Cardiac muscle cell (in vitro differentiated cells and primary cell): ENCODE data around the gene C1QBP. TPM values are rescaled to one million over a fixed set of nuclear protein-coding genes. Genes with fewer than 3 reads are reported as not detected.

Experiments
- DNase-seq, 2 donors: peaks; one replicate each; pipeline versions ENCODE4 v3.0.0 to v3.0.0-alpha.2; 2010 to 2017; ENCODE audit warnings: low read depth in 1 of 2, low spot score in 1 of 2
- H3K27ac ChIP-seq: fragments of 200-600 bp; sonication (generic); 2 replicates; pipeline ENCODE4 v1.5.1; 2016
- H3K27me3 ChIP-seq: fragments of 200-600 bp; sonication (generic); 2 replicates; pipeline ENCODE4 v1.6.0; 2016; ENCODE audit warnings: control low read depth
- H3K36me3 ChIP-seq: fragments of 200-600 bp; sonication (generic); 2 replicates; pipeline ENCODE4 v1.5.1; 2016; ENCODE audit warnings: control low read depth
- H3K4me1 ChIP-seq: fragments of 200-600 bp; sonication (generic); 2 replicates; pipeline ENCODE4 v1.8.1; 2017; ENCODE audit warnings: low read depth, mild to moderate bottlenecking, mixed run types
- H3K4me3 ChIP-seq: fragments of 200-600 bp; sonication (generic); 2 replicates; pipeline ENCODE4 v1.5.1; 2016; ENCODE audit warnings: mild to moderate bottlenecking
- H3K9me3 ChIP-seq: fragments of 200-600 bp; sonication (generic); 2 replicates; pipeline ENCODE4 v1.5.1; 2017; ENCODE audit warnings: low read depth, mild to moderate bottlenecking, control low read depth
- polyA plus RNA-seq: library from polyadenylated mRNA; unstranded; fragments of >200 nt; fragmentation: Nextera tagmentation; extraction: Ambion mirVana; gene quantifications from 2 replicates; pipeline ENCODE4 v1.2.1, GENCODE V29; 2016
- total RNA-seq: library from RNA; depleted of rRNA; stranded (reverse); fragments of >200 nt; gene quantifications from 2 replicates; pipeline ENCODE4 v1.2.3, GENCODE V29; 2016
- TF ChIP-seq, protein P1 (sequence below): IDR thresholded peaks from 2 replicates; pipeline ENCODE4 v1.5.1; 2012; ENCODE audit warnings: low read depth, mild to moderate bottlenecking, low read length

Gene C1QBP
- total and polyA plus RNA-seq, 2 experiments from 2014 or later: 156 to 299 TPM

DNA sequence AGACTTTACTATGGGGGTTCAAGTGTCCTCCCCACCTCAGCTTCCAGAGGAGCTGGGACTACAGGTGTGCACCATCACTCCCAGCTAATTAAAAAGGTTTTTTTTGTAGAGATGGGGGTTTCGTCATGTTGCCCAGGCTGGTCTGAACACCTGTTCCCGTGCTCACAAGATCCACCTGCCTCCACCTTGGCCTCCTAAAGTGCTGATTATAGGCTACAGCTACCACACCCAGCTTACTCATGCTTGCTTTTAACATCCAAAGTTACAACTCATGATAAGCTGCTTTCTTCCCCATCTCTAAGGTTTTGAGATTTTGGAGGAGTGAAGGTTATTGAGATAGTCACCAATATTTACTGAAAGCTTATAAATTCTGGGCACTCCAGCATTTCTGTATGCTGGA is 22.1 kb downstream of the C1QBP start:
- peaks cover 49% of the 10 kb centered on the region for H3K36me3 ChIP-seq
- no peaks in the 10 kb centered on the region for H3K9me3 ChIP-seq
- H3K27ac ChIP-seq: no peak overlapping the region
- no peaks in the 10 kb centered on the region for H3K27me3 ChIP-seq
- no peak overlapping the region for H3K4me3 ChIP-seq
- peaks cover 16% of the 10 kb centered on the region for H3K4me1 ChIP-seq
- DNase-seq: no peak
- TF ChIP-seq, protein P1, sequence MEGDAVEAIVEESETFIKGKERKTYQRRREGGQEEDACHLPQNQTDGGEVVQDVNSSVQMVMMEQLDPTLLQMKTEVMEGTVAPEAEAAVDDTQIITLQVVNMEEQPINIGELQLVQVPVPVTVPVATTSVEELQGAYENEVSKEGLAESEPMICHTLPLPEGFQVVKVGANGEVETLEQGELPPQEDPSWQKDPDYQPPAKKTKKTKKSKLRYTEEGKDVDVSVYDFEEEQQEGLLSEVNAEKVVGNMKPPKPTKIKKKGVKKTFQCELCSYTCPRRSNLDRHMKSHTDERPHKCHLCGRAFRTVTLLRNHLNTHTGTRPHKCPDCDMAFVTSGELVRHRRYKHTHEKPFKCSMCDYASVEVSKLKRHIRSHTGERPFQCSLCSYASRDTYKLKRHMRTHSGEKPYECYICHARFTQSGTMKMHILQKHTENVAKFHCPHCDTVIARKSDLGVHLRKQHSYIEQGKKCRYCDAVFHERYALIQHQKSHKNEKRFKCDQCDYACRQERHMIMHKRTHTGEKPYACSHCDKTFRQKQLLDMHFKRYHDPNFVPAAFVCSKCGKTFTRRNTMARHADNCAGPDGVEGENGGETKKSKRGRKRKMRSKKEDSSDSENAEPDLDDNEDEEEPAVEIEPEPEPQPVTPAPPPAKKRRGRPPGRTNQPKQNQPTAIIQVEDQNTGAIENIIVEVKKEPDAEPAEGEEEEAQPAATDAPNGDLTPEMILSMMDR: no peak

DNA sequence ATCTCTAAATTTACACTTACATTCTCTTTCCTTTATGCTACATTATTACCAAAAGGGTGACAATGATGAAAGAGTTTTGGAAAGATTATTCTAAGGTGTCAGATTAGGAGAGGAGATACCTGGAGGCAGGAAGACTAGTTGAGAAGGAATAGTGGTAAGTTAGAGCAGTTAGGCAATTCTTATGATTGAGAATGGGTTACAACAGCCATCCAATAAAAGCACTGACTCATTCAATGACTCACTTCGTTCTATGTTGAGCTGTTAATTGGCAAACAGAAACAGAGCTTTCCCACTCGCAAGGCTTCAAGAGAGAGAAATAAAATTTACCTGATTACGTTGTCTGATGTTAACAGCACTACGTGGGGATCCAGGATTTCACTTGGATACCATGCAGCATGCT is 25.3 kb downstream of the C1QBP start:
- Histone ChIP-seq H3K36me3 (peaks cover 71% of the 10 kb centered on the region), H3K4me1 (peaks cover 6% of the 10 kb centered on the region), H3K9me3 (no peaks in the 10 kb centered on the region), H3K27me3 (no peaks in the 10 kb centered on the region), H3K27ac (no peak overlapping the region), H3K4me3 (no peak overlapping the region)
- peak in 1 of 2 donors; percentile 87 for DNase-seq
- TF ChIP-seq, protein P1: no peak

DNA sequence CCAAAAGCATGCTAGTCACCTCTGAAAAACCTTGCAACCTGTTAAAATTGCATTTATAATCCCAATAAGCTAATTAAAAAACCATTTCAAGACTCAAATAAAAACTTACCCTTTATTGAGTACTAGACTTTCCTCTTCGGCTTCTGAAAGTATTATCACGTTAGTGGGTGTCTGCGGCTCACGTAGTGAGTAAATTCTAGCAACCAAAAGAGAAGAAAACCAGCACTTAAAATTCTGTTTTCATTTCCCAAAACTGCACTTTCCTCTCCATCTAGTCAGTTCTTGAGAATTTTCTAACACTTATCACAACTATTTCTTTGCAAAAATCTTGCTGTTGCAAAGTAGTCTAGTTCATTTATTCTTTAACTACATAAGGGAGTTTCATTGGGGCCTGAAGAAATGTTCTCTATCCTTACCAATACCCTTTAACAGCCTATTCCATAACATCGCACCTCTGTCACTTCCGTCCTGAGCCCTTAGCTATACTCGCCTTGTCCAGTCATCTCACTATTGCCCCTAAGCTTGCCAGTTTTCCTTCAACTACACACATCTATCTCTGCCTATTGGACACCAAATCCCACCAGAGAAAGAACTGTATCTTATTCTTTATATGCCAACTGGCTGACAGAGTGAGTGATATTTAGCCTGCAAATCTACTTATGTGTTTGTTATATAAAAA is 28.2 kb downstream of the C1QBP start:
- Histone ChIP-seq H3K27ac (no peak overlapping the region), H3K36me3 (peaks cover 88% of the 10 kb centered on the region), H3K4me1 (no peaks in the 10 kb centered on the region), H3K27me3 (no peaks in the 10 kb centered on the region), H3K9me3 (no peaks in the 10 kb centered on the region), H3K4me3 (no peak overlapping the region)
- TF ChIP-seq, protein P1: no peak
- no peak for DNase-seq

DNA sequence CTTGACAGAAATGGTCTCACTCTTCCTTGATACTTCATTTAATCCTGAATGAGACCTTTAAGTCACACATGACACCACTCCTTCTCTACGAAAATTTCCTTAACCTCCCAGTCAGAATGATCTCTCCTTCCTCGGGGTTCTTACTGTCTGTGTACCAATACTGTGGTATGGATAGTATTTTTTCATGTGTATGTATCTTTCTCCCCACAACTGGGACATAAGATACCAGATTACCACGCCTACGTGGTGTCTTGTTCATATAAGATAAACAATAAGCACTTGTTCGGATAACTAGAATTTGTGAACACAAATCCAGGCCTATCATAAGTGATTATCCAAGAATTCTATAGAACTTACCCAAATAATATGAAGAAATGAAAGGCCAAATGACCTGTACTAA is 30.8 kb downstream of the C1QBP start:
- Histone ChIP-seq H3K4me1 (no peaks in the 10 kb centered on the region), H3K9me3 (no peaks in the 10 kb centered on the region), H3K36me3 (peaks cover 92% of the 10 kb centered on the region), H3K27me3 (no peaks in the 10 kb centered on the region), H3K27ac (no peak overlapping the region), H3K4me3 (no peak overlapping the region)
- no peak for DNase-seq
- TF ChIP-seq, protein P1: no peak

DNA sequence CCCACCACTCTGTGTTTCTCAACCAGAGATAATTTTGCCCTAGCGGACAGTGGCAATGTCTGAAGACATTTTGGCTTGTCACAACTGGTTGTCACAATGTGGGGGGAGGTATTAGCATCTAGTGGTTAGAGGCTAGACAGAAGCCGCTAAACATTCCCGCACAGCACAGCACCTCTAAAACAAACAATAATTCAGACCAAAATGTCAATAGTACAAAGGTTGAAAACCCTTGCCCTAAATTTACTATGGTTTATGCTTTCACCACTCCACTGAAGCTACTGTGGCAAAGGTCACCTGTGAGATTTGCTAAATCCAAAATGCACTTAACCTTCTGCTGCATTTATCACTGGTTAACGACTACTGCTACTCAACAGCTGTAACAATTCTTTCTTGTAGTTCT is 33.6 kb downstream of the C1QBP start:
- H3K27me3 ChIP-seq: no peaks in the 10 kb centered on the region
- H3K27ac ChIP-seq: no peak overlapping the region
- H3K9me3 ChIP-seq: no peaks in the 10 kb centered on the region
- TF ChIP-seq, protein P1: no peak
- no peak overlapping the region for H3K4me3 ChIP-seq
- H3K36me3 ChIP-seq: peaks cover 83% of the 10 kb centered on the region
- H3K4me1 ChIP-seq: no peaks in the 10 kb centered on the region
- no peak for DNase-seq

DNA sequence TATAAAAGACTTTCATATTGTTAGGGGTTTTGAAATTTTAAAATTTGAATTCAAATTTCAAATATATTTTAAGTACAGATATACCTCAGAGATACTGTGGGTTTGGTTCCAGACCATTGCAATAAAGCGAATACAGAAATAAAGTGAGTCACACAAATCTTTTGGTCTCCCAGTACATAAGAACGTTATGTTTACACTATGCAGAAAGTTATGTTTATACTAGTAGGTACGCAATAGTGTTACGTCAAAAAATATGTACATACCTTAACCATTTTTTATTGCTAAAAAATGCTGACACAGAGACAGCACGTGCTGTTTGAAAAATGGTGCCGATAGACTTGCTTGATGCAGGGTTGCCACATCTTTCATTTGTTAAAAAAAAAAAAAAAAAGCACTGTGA is 39.2 kb downstream of the C1QBP start:
- no peaks in the 10 kb centered on the region for H3K4me1 ChIP-seq
- no peaks in the 10 kb centered on the region for H3K27me3 ChIP-seq
- TF ChIP-seq, protein P1: no peak
- H3K27ac ChIP-seq: no peak overlapping the region
- no peaks in the 10 kb centered on the region for H3K9me3 ChIP-seq
- H3K36me3 ChIP-seq: peaks cover 61% of the 10 kb centered on the region
- no peak for DNase-seq
- no peak overlapping the region for H3K4me3 ChIP-seq
